ENCODE measurements around the gene MAFG. TPM values are rescaled to one million over a fixed set of nuclear protein-coding genes. Genes with fewer than 3 reads are reported as not detected.

The MAFG gene
- total RNA-seq, 6 donors from 2014 or later, result 23.0 to 46.4 (median 28.8) TPM

DNA sequence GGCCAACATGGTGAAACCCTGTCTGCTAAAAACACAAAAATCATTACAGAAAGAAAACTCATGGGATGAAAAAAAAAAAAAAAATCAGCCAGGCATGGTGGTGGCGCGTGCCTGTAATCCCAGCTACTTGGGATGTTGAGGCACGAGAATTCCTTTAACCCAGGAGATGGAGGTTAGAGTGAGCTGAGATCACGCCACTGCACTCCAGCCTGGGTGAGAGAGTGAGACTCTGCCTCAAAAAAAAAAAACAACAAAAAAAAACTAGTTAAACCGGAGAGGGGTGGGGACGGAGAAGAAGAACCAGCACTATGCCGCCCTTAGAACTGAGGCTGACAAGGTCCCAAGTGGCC lies 40.8 kb upstream of the MAFG start:
- H3K4me1 ChIP-seq, result peaks cover 17 to 36% (median 21%) of the 10 kb centered on the region in 4 donors
- peak overlapping the region in 1 of 4 donors; percentile 25 for H3K4me3 ChIP-seq
- peak overlapping the region in 3 of 4 donors; percentile 17 to 78 (median 55) for H3K27ac ChIP-seq
- H3K36me3 ChIP-seq, result no peaks in the 10 kb centered on the region
- ATAC-seq (ENCODE audit: low FRiP score in 2 of 2) (no peak), DNase-seq (no peak)
- TF ChIP-seq POLR2A (IDR thresholded peaks at IDR 0.05) (no peak), EP300 (IDR thresholded peaks at IDR 0.05) (no peak), POLR2AphosphoS5 (IDR thresholded peaks at IDR 0.05) (no peak)
- TF ChIP-seq, protein P1, sequence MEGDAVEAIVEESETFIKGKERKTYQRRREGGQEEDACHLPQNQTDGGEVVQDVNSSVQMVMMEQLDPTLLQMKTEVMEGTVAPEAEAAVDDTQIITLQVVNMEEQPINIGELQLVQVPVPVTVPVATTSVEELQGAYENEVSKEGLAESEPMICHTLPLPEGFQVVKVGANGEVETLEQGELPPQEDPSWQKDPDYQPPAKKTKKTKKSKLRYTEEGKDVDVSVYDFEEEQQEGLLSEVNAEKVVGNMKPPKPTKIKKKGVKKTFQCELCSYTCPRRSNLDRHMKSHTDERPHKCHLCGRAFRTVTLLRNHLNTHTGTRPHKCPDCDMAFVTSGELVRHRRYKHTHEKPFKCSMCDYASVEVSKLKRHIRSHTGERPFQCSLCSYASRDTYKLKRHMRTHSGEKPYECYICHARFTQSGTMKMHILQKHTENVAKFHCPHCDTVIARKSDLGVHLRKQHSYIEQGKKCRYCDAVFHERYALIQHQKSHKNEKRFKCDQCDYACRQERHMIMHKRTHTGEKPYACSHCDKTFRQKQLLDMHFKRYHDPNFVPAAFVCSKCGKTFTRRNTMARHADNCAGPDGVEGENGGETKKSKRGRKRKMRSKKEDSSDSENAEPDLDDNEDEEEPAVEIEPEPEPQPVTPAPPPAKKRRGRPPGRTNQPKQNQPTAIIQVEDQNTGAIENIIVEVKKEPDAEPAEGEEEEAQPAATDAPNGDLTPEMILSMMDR (IDR thresholded peaks at IDR 0.05), result no peak
- H3K9me3 ChIP-seq, result no peaks in the 10 kb centered on the region
- H3K27me3 ChIP-seq, result no peaks in the 10 kb centered on the region
- 58 to 63% methylated on average over 7 of the region's 7 CpGs for WGBS, 2 donors

DNA sequence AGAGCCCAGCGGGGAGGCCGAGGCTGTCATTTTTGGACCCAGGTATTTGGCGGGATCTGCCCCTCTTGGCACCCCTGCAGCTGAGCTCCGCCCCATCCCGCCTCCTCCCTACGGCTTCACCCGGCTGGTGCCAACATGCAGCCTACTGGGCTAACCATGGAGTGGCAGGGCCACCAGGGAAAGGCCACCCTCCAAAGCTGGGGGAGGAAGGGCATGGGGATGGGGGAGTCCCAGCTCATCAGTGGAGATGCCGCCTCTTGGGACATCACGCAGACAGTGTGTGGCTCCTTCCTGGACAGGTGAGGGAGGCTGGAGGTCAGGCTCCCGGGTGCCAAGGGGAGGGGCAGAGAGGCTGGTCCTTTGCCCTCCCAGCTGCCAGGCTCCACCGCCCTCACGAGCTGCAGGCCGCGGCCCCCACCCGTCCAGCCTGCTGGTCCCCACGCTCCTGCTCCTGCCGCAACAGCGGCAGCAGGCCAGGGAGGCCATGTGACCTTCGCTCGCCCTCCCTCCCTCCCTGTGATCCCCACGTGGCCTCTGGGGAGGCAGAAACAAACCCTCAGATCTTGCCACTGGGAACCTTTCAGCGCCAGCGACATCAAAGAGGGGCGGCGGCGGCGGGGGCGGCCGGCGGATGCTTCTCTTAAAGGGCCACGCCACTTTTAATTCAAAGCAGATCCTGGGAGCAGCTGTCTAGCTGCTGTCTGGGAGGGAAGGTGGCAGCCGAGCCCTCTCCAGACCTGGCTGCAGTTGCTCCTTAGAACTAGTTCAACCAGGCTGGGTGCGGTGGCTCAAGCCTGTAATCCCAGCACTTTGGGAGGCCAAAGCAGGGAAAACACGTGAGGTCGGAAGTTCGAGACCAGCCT lies 40.2 kb upstream of the MAFG start:
- Histone ChIP-seq H3K36me3 (no peaks in the 10 kb centered on the region), H3K27me3 (peaks cover 0 to 4% (median 0%) of the 10 kb centered on the region in 4 donors), H3K27ac (peak overlapping the region; percentile 17 to 78 (median 56)), H3K4me1 (peaks cover 17 to 36% (median 21%) of the 10 kb centered on the region in 4 donors), H3K9me3 (no peaks in the 10 kb centered on the region), H3K4me3 (peak overlapping the region in 3 of 4 donors; percentile 7 to 25 (median 20))
- ATAC-seq (ENCODE audit: low FRiP score in 2 of 2), result peak; percentile 84 to 85
- TF ChIP-seq, protein P1 (IDR thresholded peaks at IDR 0.05), result no peak
- TF ChIP-seq POLR2AphosphoS5 (IDR thresholded peaks at IDR 0.05) (peak in 1 of 2 donors; percentile 56), POLR2A (IDR thresholded peaks at IDR 0.05) (no peak)
- peak; percentile 84 to 96 for DNase-seq
- WGBS, 2 donors, result 17 to 24% methylated on average over 9 to 23 of the region's 36 CpGs

DNA sequence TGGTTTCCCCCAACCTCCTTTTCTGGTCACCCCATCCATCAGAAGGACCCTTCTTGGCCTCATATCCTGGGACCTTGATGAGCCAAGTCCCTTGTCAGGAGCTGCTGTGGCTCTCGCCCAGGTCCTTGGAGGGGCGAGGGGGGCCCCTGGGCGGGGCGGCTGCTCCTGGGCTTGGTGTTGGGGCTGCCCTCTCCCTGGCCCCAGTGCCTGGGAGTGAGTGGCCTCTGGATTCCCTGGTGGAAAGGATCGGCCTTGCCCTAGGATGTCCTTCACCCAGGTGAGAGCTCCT lies 39.7 kb upstream of the MAFG start:
- DNase-seq, result peak in 1 of 2 donors; percentile 85
- ATAC-seq (ENCODE audit: low FRiP score in 2 of 2), result peak; percentile 4 to 40
- 17 to 27% methylated on average over 2 to 5 of the region's 5 CpGs for WGBS, 2 donors
- peaks cover 17 to 36% (median 21%) of the 10 kb centered on the region in 4 donors for H3K4me1 ChIP-seq
- H3K36me3 ChIP-seq, result no peaks in the 10 kb centered on the region
- no peaks in the 10 kb centered on the region for H3K9me3 ChIP-seq
- peak overlapping the region in 1 of 4 donors; percentile 25 for H3K4me3 ChIP-seq
- H3K27me3 ChIP-seq, result peaks cover 0 to 10% (median under 1%) of the 10 kb centered on the region in 4 donors
- H3K27ac ChIP-seq, result peak overlapping the region; percentile 17 to 78 (median 56)
- TF ChIP-seq POLR2A (IDR thresholded peaks at IDR 0.05) (no peak), POLR2AphosphoS5 (IDR thresholded peaks at IDR 0.05) (no peak), EP300 (IDR thresholded peaks at IDR 0.05) (no peak)
- TF ChIP-seq, protein P1 (IDR thresholded peaks at IDR 0.05), result no peak

DNA sequence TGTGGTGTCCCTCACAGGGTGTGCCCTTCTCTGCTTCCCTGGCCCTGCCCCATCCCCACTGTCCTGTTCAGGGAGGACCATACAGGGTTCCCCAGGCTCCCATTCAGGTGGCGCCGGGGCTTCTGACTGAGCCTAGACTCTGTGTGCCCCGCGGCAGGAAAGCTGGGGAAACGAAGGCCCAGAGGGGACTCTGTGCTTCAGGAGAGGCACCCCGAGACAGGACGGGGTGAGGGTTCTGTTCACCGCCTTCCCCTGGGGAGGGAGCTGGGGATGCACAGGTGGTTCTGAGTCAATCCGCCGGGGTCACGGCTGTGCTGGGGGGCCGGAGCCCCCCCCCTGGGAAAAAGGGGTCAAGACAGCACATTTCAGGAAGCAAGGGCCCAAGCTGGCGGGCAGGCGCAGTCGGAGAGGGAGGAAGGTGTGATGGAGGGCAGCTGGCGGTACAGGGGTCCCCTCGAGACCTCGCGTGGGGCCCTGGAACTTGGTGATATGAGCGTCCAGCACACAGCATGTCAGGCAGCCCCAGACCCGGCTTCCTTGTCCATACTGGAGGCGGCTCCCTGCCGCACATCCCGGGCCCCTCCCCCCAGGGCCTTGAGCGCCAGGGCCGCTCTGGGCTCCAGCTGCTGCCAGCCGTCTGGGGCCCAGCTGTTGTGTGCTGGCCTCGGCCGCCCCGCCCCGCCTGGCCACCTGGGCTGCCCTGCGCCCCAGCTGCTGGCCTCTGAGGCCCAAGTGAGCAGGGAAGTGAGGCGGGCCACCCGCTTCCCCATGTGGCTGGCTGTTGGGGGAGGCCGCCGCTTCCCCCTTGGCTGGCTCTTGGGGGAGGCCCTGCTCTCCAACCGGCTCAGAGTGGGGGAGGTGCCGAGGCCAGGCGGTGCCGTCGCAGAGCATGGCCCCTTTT lies 39.1 kb upstream of the MAFG start:
- peak; percentile 11 to 52 for ATAC-seq (ENCODE audit: low FRiP score in 2 of 2)
- Histone ChIP-seq H3K27me3 (peaks cover 0 to 16% (median 4%) of the 10 kb centered on the region in 4 donors), H3K27ac (peak overlapping the region; percentile 17 to 78 (median 56)), H3K36me3 (no peaks in the 10 kb centered on the region), H3K9me3 (no peaks in the 10 kb centered on the region), H3K4me3 (peak overlapping the region in 1 of 4 donors; percentile 25), H3K4me1 (peaks cover 19 to 42% (median 22%) of the 10 kb centered on the region in 4 donors)
- DNase-seq, result peak; percentile 47 to 92
- peak in 1 of 4 donors; percentile 35 for TF ChIP-seq EP300 (IDR thresholded peaks at IDR 0.05)
- TF ChIP-seq POLR2A (IDR thresholded peaks at IDR 0.05), result no peak
- TF ChIP-seq POLR2AphosphoS5 (IDR thresholded peaks at IDR 0.05), result peak; percentile 85 to 88
- TF ChIP-seq, protein P1 (IDR thresholded peaks at IDR 0.05), result no peak
- WGBS, 2 donors, result 31 to 46% methylated on average over 19 to 30 of the region's 41 CpGs

All from upper lobe of left lung (tissue), 6 donors.